ENCODE data around the gene CLK3. TPM values are rescaled to one million over a fixed set of nuclear protein-coding genes. Genes with fewer than 3 reads are reported as not detected.

The CLK3 gene
- total RNA-seq, 6 experiments from 2014 or later = 27.8 to 44.1 (median 33.2) TPM

DNA sequence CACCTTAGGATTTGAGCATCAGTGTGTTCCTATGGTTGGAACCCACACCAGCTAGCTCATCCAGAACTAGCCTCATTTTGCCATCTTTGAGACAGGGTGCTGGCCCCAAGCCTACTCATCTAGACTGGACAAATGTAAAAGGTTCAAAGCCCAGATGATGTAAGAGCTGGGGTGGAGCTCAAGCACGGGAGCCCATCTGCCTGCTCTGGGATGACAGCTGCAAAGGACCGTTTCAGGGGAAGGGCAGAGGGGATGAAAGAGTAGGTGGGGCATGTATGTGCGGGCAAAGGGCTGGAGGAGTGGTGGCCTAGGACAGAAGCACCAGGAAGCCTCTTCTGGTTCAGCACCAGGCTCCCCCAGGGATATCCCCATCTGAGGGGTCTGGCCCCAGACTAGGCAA, 15.8 kb downstream of the CLK3 start:
- TF ChIP-seq POLR2A (IDR thresholded peaks at IDR 0.05) = no peak
- TF ChIP-seq, protein P1, sequence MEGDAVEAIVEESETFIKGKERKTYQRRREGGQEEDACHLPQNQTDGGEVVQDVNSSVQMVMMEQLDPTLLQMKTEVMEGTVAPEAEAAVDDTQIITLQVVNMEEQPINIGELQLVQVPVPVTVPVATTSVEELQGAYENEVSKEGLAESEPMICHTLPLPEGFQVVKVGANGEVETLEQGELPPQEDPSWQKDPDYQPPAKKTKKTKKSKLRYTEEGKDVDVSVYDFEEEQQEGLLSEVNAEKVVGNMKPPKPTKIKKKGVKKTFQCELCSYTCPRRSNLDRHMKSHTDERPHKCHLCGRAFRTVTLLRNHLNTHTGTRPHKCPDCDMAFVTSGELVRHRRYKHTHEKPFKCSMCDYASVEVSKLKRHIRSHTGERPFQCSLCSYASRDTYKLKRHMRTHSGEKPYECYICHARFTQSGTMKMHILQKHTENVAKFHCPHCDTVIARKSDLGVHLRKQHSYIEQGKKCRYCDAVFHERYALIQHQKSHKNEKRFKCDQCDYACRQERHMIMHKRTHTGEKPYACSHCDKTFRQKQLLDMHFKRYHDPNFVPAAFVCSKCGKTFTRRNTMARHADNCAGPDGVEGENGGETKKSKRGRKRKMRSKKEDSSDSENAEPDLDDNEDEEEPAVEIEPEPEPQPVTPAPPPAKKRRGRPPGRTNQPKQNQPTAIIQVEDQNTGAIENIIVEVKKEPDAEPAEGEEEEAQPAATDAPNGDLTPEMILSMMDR (IDR thresholded peaks at IDR 0.05) = no peak
- Histone ChIP-seq H3K27me3 (no peaks in the 10 kb centered on the region), H3K9me3 (no peaks in the 10 kb centered on the region), H3K27ac (no peak overlapping the region), H3K36me3 (peaks cover 0 to 76% (median 29%) of the 10 kb centered on the region in 4 donors), H3K4me1 (peaks cover 0 to 11% (median 5%) of the 10 kb centered on the region in 4 donors), H3K4me3 (no peak overlapping the region)
- ATAC-seq (peak; percentile 69 to 83 (median 74)), DNase-seq (peak in 1 of 3 donors; percentile 77)
- WGBS (ENCODE audit: insufficient coverage, low coverage, low lambda C conversion rate, missing lambda C conversion rate) = 25% methylated on average over 3 of the region's 3 CpGs
- intact Hi-C loops (cut with DNase I) = loop anchor here in 1 of 2 donors (5.0 to 10.0 kb wide), 2 partner anchors 136 to 257 kb away; no protein-coding TSS in a partner anchor

DNA sequence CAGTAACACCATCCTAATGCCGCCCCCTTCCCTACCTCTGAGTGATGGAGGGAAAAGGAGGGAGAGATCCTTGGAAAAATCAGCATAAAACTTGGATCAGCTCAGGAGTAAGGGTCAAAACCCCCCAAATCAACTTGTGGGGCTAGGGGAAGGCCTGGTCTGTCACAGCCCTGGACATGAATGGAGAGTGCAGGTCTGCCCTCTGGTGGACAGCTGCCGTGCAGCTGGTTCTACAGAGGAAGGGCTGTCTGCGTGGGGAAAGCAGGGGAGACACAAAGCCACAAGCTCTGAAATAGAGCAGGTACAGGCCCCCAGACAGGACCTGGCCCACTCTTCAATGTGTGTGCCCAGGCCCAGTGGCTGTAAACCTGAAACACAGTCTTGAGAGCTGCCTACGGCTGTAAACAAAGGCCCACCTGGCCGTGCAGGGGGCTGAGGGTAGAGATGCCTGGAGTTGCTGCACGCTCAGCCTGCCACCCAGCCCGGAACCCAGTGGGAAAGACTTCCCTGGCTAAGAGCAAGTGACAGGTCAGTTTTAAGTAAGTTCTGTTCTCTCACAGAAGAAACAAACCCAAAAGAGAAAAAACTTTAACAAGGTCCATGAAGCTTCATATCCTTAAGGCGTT, 16.4 kb downstream of the CLK3 start:
- no peaks in the 10 kb centered on the region for H3K9me3 ChIP-seq
- ATAC-seq (peak; percentile 69 to 77 (median 71)), DNase-seq (peak; percentile 61 to 73 (median 69))
- intact Hi-C loops (cut with DNase I) = loop anchor here in 1 of 2 donors (5.0 to 10.0 kb wide), 2 partner anchors 135 to 257 kb away; no protein-coding TSS in a partner anchor
- 73% methylated on average over 5 of the region's 8 CpGs for WGBS (ENCODE audit: insufficient coverage, low coverage, low lambda C conversion rate, missing lambda C conversion rate)
- H3K27me3 ChIP-seq = no peaks in the 10 kb centered on the region
- no peak overlapping the region for H3K4me3 ChIP-seq
- no peak overlapping the region for H3K27ac ChIP-seq
- H3K4me1 ChIP-seq = peaks cover 0 to 11% (median 5%) of the 10 kb centered on the region in 4 donors
- TF ChIP-seq POLR2A (IDR thresholded peaks at IDR 0.05) = no peak
- TF ChIP-seq, protein P1 (IDR thresholded peaks at IDR 0.05) = peak; percentile 69 to 85 (median 81)
- peaks cover 0 to 74% (median 27%) of the 10 kb centered on the region in 4 donors for H3K36me3 ChIP-seq

DNA sequence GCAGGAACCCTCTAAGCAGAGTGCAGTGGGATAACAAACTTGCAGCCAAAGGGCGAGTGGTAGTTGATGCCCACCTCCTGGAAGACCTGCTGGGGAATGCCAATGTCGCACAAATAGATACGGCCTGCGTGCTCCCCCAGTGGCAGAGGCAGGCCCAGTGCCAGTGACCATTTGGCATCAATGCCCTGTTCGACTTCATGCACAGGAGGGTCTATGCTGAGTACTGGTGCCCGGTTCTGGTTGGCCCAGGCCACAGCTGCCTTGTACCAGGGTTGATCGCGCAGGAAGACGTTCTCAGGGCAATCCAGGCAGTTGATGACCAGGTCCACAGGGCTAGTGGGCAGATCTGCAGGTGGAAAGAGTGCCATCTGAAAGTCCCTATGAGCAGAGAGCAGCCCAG, 17.0 kb downstream of the CLK3 start:
- TF ChIP-seq POLR2A (IDR thresholded peaks at IDR 0.05) = no peak
- TF ChIP-seq, protein P1 (IDR thresholded peaks at IDR 0.05) = no peak
- no peaks in the 10 kb centered on the region for H3K9me3 ChIP-seq
- no peak overlapping the region for H3K27ac ChIP-seq
- H3K27me3 ChIP-seq = no peaks in the 10 kb centered on the region
- DNase-seq (no peak), ATAC-seq (no peak)
- H3K36me3 ChIP-seq = peaks cover 0 to 69% (median 23%) of the 10 kb centered on the region in 4 donors
- 80% methylated on average over 2 of the region's 9 CpGs for WGBS (ENCODE audit: insufficient coverage, low coverage, low lambda C conversion rate, missing lambda C conversion rate)
- no peak overlapping the region for H3K4me3 ChIP-seq
- intact Hi-C loops (cut with DNase I) = loop anchor here in 1 of 2 donors (5.0 to 10.0 kb wide), 2 partner anchors 135 to 258 kb away; no protein-coding TSS in a partner anchor
- peaks cover 0 to 11% (median 5%) of the 10 kb centered on the region in 4 donors for H3K4me1 ChIP-seq

DNA sequence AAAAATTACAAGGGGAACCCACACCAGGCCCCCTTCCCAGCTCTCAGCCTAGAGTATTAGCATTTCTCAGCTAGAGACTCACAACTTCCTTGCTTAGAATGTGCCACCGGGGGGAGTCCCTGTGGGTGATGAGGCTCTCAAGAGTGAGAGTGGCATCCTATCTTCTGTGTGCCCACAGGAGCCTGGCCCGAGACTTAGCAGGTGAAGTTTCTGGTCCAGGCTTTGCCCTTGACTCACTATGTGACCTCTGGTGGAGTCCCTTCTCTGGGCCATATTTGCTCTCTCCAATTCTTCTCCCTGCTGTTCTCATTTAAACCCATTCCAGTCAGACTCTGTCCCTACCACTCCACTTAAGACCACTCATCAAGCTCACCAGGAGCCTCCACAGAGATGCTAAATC, 18.1 kb downstream of the CLK3 start:
- Histone ChIP-seq H3K36me3 (peaks cover 0 to 57% (median 16%) of the 10 kb centered on the region in 4 donors), H3K4me1 (peaks cover 0 to 11% (median 5%) of the 10 kb centered on the region in 4 donors), H3K9me3 (no peaks in the 10 kb centered on the region), H3K4me3 (no peak overlapping the region), H3K27ac (no peak overlapping the region), H3K27me3 (no peaks in the 10 kb centered on the region)
- TF ChIP-seq POLR2A (IDR thresholded peaks at IDR 0.05) = no peak
- TF ChIP-seq, protein P1 (IDR thresholded peaks at IDR 0.05) = no peak
- no peak for ATAC-seq
- WGBS (ENCODE audit: insufficient coverage, low coverage, low lambda C conversion rate, missing lambda C conversion rate) = 75% methylated on average over 2 of the region's 2 CpGs
- intact Hi-C loops (cut with DNase I) = loop anchor here (2.0 to 10.0 kb wide), 3 partner anchors 134 to 259 kb away; no protein-coding TSS in a partner anchor
- DNase-seq = no peak
